ENCODE data around the gene DHCR7. TPM values are rescaled to one million over a fixed set of nuclear protein-coding genes. Genes with fewer than 3 reads are reported as not detected.

The DHCR7 gene
- total RNA-seq, 1 donor from 2014 or later = 64.2 TPM

- no peaks in the 10 kb centered on the region for H3K9me3 ChIP-seq
- intact Hi-C loops (cut with DNase I) = no loop called here
- peaks cover 36% of the 10 kb centered on the region for H3K36me3 ChIP-seq
- H3K4me1 ChIP-seq = peaks cover 13% of the 10 kb centered on the region
- no peak overlapping the region for H3K27ac ChIP-seq
- TF ChIP-seq, protein P1, sequence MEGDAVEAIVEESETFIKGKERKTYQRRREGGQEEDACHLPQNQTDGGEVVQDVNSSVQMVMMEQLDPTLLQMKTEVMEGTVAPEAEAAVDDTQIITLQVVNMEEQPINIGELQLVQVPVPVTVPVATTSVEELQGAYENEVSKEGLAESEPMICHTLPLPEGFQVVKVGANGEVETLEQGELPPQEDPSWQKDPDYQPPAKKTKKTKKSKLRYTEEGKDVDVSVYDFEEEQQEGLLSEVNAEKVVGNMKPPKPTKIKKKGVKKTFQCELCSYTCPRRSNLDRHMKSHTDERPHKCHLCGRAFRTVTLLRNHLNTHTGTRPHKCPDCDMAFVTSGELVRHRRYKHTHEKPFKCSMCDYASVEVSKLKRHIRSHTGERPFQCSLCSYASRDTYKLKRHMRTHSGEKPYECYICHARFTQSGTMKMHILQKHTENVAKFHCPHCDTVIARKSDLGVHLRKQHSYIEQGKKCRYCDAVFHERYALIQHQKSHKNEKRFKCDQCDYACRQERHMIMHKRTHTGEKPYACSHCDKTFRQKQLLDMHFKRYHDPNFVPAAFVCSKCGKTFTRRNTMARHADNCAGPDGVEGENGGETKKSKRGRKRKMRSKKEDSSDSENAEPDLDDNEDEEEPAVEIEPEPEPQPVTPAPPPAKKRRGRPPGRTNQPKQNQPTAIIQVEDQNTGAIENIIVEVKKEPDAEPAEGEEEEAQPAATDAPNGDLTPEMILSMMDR (IDR thresholded peaks at IDR 0.05) = no peak
- H3K27me3 ChIP-seq (ENCODE audit: low read depth) = no peaks in the 10 kb centered on the region
- ATAC-seq (no peak), DNase-seq (no peak)
- no peak overlapping the region for H3K4me3 ChIP-seq
Measured at GRCh38 chr11:71434576-71435130, 13.5 kb downstream of the DHCR7 start.

DNA sequence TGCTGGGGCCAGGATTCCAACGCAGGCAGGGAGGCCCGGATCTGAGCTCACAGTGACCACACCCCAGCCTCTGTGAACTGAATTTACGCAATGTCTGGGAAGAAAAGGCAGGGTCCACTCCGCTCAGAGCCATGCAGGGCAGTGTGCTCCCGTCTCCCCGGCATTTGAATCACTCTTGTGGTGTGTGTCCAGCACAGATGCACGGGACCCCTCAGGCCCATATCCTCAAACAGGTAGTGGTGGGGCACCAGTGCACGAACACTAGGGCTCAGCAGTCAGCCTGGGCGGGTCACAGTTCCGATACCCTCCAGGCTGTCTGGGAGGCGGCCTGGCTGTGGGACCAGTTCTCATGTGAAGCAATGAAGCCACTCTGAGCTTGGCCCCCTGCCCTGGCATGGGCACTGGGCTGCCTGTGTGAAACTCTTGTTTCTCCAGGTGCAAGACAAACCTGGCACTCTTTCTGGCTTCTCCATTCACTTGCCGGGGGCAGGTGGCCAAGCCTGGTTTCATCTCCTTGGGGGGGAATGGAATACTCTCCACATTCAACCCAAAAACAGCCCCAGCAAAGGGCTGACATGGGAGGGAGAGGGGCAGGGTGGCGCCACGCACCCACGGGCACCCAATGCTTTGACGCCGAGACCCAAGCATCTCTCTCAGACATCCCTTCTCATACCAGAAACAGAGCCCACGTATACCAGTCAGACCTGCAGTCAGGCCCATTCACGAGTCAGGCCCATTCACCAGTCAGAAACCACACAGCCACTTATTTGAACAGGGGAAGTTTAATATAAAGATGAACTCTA lies 14.3 kb downstream of the DHCR7 start:
- peak; percentile 74 for DNase-seq
- ATAC-seq = peak; percentile 80 to 82
- H3K36me3 ChIP-seq = peaks cover 29% of the 10 kb centered on the region
- TF ChIP-seq, protein P1 (IDR thresholded peaks at IDR 0.05) = no peak
- peaks cover 13% of the 10 kb centered on the region for H3K4me1 ChIP-seq
- H3K27me3 ChIP-seq (ENCODE audit: low read depth) = no peaks in the 10 kb centered on the region
- H3K9me3 ChIP-seq = no peaks in the 10 kb centered on the region
- peak overlapping the region; percentile 18 for H3K27ac ChIP-seq
- no peak overlapping the region for H3K4me3 ChIP-seq
- intact Hi-C loops (cut with DNase I) = no loop called here

GRCh38 chr11:71432761-71433647 lies 15.2 kb downstream of the DHCR7 start:
- intact Hi-C loops (cut with DNase I) = no loop called here
- ATAC-seq (peak; percentile 6 to 15), DNase-seq (no peak)
- peak overlapping the region; percentile 18 for H3K27ac ChIP-seq
- peaks cover 23% of the 10 kb centered on the region for H3K36me3 ChIP-seq
- H3K4me3 ChIP-seq = no peak overlapping the region
- H3K4me1 ChIP-seq = peaks cover 13% of the 10 kb centered on the region
- no peaks in the 10 kb centered on the region for H3K9me3 ChIP-seq
- no peaks in the 10 kb centered on the region for H3K27me3 ChIP-seq (ENCODE audit: low read depth)
- TF ChIP-seq, protein P1 (IDR thresholded peaks at IDR 0.05) = no peak

DNA sequence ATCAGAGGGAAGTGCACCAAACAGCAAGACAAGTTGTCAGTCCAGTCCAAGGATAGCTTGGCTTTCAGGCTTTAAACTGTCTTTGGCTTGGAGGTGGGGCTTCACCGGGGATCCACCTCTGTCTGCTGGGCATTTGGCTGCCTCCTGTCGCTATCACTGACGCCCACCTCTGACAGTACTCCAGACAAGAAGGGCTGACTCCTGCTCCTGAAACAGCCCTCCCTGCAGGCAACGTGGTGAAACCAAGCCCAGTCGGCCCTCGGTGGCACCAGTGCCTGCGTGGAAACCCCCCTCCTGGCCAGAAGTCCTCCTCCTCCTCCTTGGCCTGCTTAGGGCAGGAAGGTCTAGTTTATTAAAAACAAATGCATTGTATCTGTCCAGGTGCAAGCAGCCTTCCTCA lies 16.9 kb downstream of the DHCR7 start:
- H3K4me1 ChIP-seq = peaks cover 13% of the 10 kb centered on the region
- TF ChIP-seq, protein P1 (IDR thresholded peaks at IDR 0.05) = no peak
- H3K27ac ChIP-seq = no peak overlapping the region
- no peaks in the 10 kb centered on the region for H3K9me3 ChIP-seq
- no peaks in the 10 kb centered on the region for H3K27me3 ChIP-seq (ENCODE audit: low read depth)
- intact Hi-C loops (cut with DNase I) = no loop called here
- no peak for ATAC-seq
- DNase-seq = no peak
- H3K36me3 ChIP-seq = peaks cover 9% of the 10 kb centered on the region
- no peak overlapping the region for H3K4me3 ChIP-seq

DNA sequence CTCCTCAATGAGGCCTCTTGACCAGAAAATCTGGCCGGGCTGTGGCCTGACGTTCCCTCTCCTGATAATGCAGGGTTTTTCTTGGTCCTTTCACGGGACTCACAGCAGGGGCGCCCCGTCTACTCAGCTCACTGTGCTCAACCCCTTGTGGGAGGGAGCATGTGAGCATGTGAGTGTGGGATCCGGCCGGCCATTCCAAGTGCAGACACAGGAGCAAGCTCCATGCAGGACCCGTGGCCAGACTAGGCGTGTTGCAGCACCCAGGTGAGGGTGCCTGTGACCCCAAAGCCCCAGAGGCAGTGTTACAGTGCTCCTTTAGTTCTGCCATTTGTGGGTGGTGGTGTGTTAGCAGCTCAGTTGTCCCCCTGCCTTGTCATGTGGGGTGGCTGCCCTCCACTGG lies 18.0 kb downstream of the DHCR7 start:
- intact Hi-C loops (cut with DNase I) = no loop called here
- ATAC-seq (no peak), DNase-seq (no peak)

More for the DNA sequence above, 18.0 kb downstream of the DHCR7 start:
- Histone ChIP-seq H3K4me1 (peaks cover 13% of the 10 kb centered on the region), H3K36me3 (peaks cover 3% of the 10 kb centered on the region), H3K9me3 (no peaks in the 10 kb centered on the region), H3K27me3 (ENCODE audit: low read depth) (no peaks in the 10 kb centered on the region), H3K27ac (no peak overlapping the region), H3K4me3 (no peak overlapping the region)
- TF ChIP-seq, protein P1 (IDR thresholded peaks at IDR 0.05) = no peak
